ENCODE measurements around the gene SCAF11. TPM values are rescaled to one million over a fixed set of nuclear protein-coding genes. Genes with fewer than 3 reads are reported as not detected.

SCAF11 gene
- total RNA-seq, 1 donor from 2014 or later, result 90.7 TPM

- H3K4me1 ChIP-seq, result peaks cover 98% of the 10 kb centered on the region
- H3K4me3 ChIP-seq, result no peak overlapping the region
- no peaks in the 10 kb centered on the region for H3K27me3 ChIP-seq (ENCODE audit: low read depth)
- H3K9me3 ChIP-seq (replicated peaks), result no peaks in the 10 kb centered on the region
- H3K27ac ChIP-seq (replicated peaks), result peak overlapping the region; percentile 64
- no peak for TF ChIP-seq CTCF (IDR thresholded peaks at IDR 0.05; ENCODE audit: borderline replicate concordance)
- no peaks in the 10 kb centered on the region for H3K36me3 ChIP-seq
- DNase-seq, result no peak
- intact Hi-C loops (cut with micrococcal nuclease), result no loop called here
Observed at GRCh38 chr12:45981075-45981837, 9.1 kb downstream of the SCAF11 start.

- no peak overlapping the region for H3K4me3 ChIP-seq
- no peaks in the 10 kb centered on the region for H3K27me3 ChIP-seq (ENCODE audit: low read depth)
- no peak for DNase-seq
- peaks cover 98% of the 10 kb centered on the region for H3K4me1 ChIP-seq
- no peaks in the 10 kb centered on the region for H3K9me3 ChIP-seq (replicated peaks)
- intact Hi-C loops (cut with micrococcal nuclease), result no loop called here
- peak overlapping the region; percentile 64 for H3K27ac ChIP-seq (replicated peaks)
- no peak for TF ChIP-seq CTCF (IDR thresholded peaks at IDR 0.05; ENCODE audit: borderline replicate concordance)
- no peaks in the 10 kb centered on the region for H3K36me3 ChIP-seq
Observed at GRCh38 chr12:45980540-45980939, 9.8 kb downstream of the SCAF11 start.

GRCh38 chr12:45978108-45978507 is 12.3 kb downstream of the SCAF11 start:
- DNase-seq, result no peak
- no peak for TF ChIP-seq CTCF (IDR thresholded peaks at IDR 0.05; ENCODE audit: borderline replicate concordance)
- H3K4me3 ChIP-seq, result no peak overlapping the region
- no peaks in the 10 kb centered on the region for H3K9me3 ChIP-seq (replicated peaks)
- no peaks in the 10 kb centered on the region for H3K27me3 ChIP-seq (ENCODE audit: low read depth)
- H3K4me1 ChIP-seq, result peaks cover 100% of the 10 kb centered on the region
- H3K36me3 ChIP-seq, result no peaks in the 10 kb centered on the region
- peak overlapping the region; percentile 64 for H3K27ac ChIP-seq (replicated peaks)
- intact Hi-C loops (cut with micrococcal nuclease), result no loop called here

GRCh38 chr12:45977620-45978019 is 12.8 kb downstream of the SCAF11 start:
- intact Hi-C loops (cut with micrococcal nuclease), result no loop called here
- no peak for DNase-seq
- H3K4me3 ChIP-seq, result no peak overlapping the region
- H3K27me3 ChIP-seq (ENCODE audit: low read depth), result no peaks in the 10 kb centered on the region
- peak overlapping the region; percentile 64 for H3K27ac ChIP-seq (replicated peaks)
- H3K36me3 ChIP-seq, result no peaks in the 10 kb centered on the region
- H3K9me3 ChIP-seq (replicated peaks), result no peaks in the 10 kb centered on the region
- TF ChIP-seq CTCF (IDR thresholded peaks at IDR 0.05; ENCODE audit: borderline replicate concordance), result no peak
- peaks cover 98% of the 10 kb centered on the region for H3K4me1 ChIP-seq

- H3K4me1 ChIP-seq, result peaks cover 97% of the 10 kb centered on the region
Observed at GRCh38 chr12:45975506-45975905, 14.9 kb downstream of the SCAF11 start.

More at GRCh38 chr12:45975506-45975905, 14.9 kb downstream of the SCAF11 start:
- DNase-seq, result no peak
- no peaks in the 10 kb centered on the region for H3K9me3 ChIP-seq (replicated peaks)
- TF ChIP-seq CTCF (IDR thresholded peaks at IDR 0.05; ENCODE audit: borderline replicate concordance), result no peak
- no peaks in the 10 kb centered on the region for H3K27me3 ChIP-seq (ENCODE audit: low read depth)
- no peak overlapping the region for H3K4me3 ChIP-seq
- H3K27ac ChIP-seq (replicated peaks), result peak overlapping the region; percentile 67
- H3K36me3 ChIP-seq, result peaks cover 3% of the 10 kb centered on the region
- intact Hi-C loops (cut with micrococcal nuclease), result no loop called here

All from left ventricle myocardium inferior (tissue), 1 donor.